Tibial artery (tissue), 4 donors: ENCODE data around the gene AHRR.
"Not testable (repeated sequence)": the region's sequence is repeated elsewhere in the genome, so short reads cannot be mapped to it uniquely, and the experiment has no call there.

Source experiments
- DNase-seq, 2 donors: peaks; one replicate each; pipeline ENCODE4 v3.0.0-alpha.2; 2019
- H3K27ac ChIP-seq, 2 donors: fragments of 200-600 bp; sonication (generic) in 1 of 2; 1 replicate in 1 of 2; 2 replicates in 1 of 2; pipeline ENCODE4 v1.5.1; 2018 to 2019; ENCODE audit warnings: mild to moderate bottlenecking in 1 of 2
- H3K27me3 ChIP-seq, 2 donors: fragments of 200-600 bp; sonication (generic) in 1 of 2; one replicate each; pipeline versions ENCODE4 v1.5.1 to v1.6.0; 2016 to 2019
- H3K36me3 ChIP-seq, 3 donors: fragments of 200-600 bp; sonication (generic) in 2 of 3; one replicate each; pipeline ENCODE4 v1.5.1; 2016 to 2019; ENCODE audit warnings: mild to moderate bottlenecking in 2 of 3
- H3K4me1 ChIP-seq, 4 donors: fragments of 200-600 bp; sonication (generic) in 2 of 4; 1 replicate in 3 of 4; 2 replicates in 1 of 4; pipeline ENCODE4 v1.5.1; 2016 to 2019
- H3K4me3 ChIP-seq, 2 donors: fragments of 200-600 bp; sonication (generic) in 1 of 2; 1 replicate in 1 of 2; 2 replicates in 1 of 2; pipeline ENCODE4 v1.5.1; 2018 to 2019; ENCODE audit warnings: mild to moderate bottlenecking in 2 of 2
- H3K9me3 ChIP-seq, 3 donors: fragments of 200-600 bp; sonication (generic) in 1 of 3; one replicate each; pipeline ENCODE4 v1.5.1; 2016 to 2019
- intact Hi-C: fragments of 100-400 bp; cut with DNase I; formaldehyde crosslinking; loops from one replicate; pipeline ENCODE4 v1.15.0; 2023; ENCODE audit warnings: low total_unique reads
- TF ChIP-seq, protein P1 (sequence below), 2 experiments: fragments of 200-600 bp in 1 of 2; fragments of 450-650 bp in 1 of 2; IDR thresholded peaks; one replicate each; pipeline ENCODE4 v1.5.1; 2017 to 2019; ENCODE audit warnings: antibody characterized with exemption in 2 of 2, mild to moderate bottlenecking in 1 of 2, moderate library complexity in 1 of 2

Gene AHRR

DNA sequence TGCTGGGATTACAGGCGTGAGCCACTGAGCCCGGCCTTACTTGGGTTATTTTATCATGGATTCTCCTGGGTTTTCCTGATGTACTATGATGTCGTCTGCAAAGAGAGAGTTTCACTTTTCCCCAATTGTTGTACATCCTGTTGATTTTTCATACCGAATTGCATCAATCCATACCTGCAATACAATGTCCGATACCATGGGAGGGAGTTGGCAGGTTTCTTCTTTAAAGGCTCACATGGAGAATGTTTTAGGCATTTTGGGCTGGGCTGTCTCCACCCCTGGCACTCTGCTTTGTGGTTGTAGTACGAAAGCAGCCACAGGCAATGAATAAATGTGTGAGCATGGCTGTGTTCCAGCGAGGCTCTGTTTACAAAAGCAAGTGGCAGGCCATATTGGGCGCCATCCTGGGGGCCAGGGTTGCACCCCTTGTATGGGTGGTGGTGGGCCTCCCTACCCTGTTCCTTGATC lies 86.3 kb downstream of the AHRR start:
- no peak overlapping the region for H3K4me3 ChIP-seq
- intact Hi-C loops = no loop called here
- DNase-seq = peak in 1 of 2 donors; percentile 34
- no peak overlapping the region for H3K27ac ChIP-seq
- no peaks in the 10 kb centered on the region for H3K36me3 ChIP-seq
- peaks cover 0 to 5% of the 10 kb centered on the region in 2 donors for H3K27me3 ChIP-seq
- no peaks in the 10 kb centered on the region for H3K9me3 ChIP-seq
- TF ChIP-seq, protein P1, sequence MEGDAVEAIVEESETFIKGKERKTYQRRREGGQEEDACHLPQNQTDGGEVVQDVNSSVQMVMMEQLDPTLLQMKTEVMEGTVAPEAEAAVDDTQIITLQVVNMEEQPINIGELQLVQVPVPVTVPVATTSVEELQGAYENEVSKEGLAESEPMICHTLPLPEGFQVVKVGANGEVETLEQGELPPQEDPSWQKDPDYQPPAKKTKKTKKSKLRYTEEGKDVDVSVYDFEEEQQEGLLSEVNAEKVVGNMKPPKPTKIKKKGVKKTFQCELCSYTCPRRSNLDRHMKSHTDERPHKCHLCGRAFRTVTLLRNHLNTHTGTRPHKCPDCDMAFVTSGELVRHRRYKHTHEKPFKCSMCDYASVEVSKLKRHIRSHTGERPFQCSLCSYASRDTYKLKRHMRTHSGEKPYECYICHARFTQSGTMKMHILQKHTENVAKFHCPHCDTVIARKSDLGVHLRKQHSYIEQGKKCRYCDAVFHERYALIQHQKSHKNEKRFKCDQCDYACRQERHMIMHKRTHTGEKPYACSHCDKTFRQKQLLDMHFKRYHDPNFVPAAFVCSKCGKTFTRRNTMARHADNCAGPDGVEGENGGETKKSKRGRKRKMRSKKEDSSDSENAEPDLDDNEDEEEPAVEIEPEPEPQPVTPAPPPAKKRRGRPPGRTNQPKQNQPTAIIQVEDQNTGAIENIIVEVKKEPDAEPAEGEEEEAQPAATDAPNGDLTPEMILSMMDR (IDR thresholded peaks at IDR 0.05) = no peak
- H3K4me1 ChIP-seq = no peaks in the 10 kb centered on the region

DNA sequence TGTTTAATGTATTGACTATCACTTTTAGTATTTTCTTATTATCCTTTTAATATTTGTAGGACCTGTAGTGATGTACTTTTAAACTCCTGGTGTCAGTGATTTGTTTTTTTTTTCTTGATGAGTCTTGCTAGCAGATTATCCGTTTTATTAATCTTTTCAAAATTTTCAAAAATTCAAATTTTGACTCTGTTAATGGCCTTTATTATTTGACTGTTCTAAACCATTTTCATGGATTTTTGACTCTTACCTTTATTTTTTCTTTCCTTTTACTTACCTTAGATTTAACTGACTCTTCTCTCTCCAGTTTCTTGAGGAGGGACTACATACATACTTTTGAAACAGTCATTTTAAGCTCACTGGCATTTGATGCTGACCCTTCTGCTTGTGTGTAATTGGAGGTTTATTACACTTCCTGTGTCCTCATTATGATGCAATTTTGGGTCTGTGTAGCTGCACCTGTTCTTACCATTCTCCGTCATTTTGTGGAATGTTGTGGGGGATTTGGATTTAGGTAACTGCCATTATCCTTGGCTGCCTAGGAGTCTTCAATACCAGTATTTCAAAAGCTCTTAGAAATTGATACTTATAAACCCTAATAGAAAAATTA lies 89.5 kb downstream of the AHRR start:
- intact Hi-C loops = no loop called here
- Histone ChIP-seq H3K4me1 (peaks cover 0 to 13% (median 0%) of the 10 kb centered on the region in 4 donors), H3K36me3 (no peaks in the 10 kb centered on the region)

DNA sequence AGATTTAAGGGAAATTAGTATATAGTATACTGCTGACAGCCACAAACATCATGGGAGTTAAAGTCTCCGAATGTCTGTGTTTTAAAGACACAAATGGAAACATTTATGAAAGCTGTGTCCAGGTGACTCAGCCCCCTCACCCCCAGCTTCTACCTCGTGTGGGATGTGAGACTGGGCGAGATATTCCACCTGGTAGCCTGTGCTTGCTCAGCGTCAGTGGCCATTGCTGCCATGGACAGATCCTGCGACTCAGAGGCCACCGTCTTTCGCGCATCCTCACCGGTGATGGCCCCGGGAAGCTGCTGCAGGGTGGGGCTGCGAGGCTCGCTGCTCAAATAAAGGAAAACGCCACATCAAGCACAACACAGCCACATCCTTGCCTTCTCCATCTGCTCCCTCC lies 90.2 kb downstream of the AHRR start:
- H3K27me3 ChIP-seq = peaks cover 0 to 10% of the 10 kb centered on the region in 2 donors
- peaks cover 0 to 15% (median 0%) of the 10 kb centered on the region in 4 donors for H3K4me1 ChIP-seq
- DNase-seq = peak in 1 of 2 donors; percentile 45
- H3K27ac ChIP-seq = no peak overlapping the region
- H3K36me3 ChIP-seq = no peaks in the 10 kb centered on the region
- TF ChIP-seq, protein P1 (IDR thresholded peaks at IDR 0.05) = no peak
- H3K4me3 ChIP-seq = no peak overlapping the region
- intact Hi-C loops = no loop called here
- no peaks in the 10 kb centered on the region for H3K9me3 ChIP-seq

More for the DNA sequence above, 89.5 kb downstream of the AHRR start:
- peaks cover 0 to 10% of the 10 kb centered on the region in 2 donors for H3K27me3 ChIP-seq
- H3K4me3 ChIP-seq = no peak overlapping the region
- no peaks in the 10 kb centered on the region for H3K9me3 ChIP-seq
- DNase-seq = no peak
- no peak overlapping the region for H3K27ac ChIP-seq
- TF ChIP-seq, protein P1 (IDR thresholded peaks at IDR 0.05) = no peak

DNA sequence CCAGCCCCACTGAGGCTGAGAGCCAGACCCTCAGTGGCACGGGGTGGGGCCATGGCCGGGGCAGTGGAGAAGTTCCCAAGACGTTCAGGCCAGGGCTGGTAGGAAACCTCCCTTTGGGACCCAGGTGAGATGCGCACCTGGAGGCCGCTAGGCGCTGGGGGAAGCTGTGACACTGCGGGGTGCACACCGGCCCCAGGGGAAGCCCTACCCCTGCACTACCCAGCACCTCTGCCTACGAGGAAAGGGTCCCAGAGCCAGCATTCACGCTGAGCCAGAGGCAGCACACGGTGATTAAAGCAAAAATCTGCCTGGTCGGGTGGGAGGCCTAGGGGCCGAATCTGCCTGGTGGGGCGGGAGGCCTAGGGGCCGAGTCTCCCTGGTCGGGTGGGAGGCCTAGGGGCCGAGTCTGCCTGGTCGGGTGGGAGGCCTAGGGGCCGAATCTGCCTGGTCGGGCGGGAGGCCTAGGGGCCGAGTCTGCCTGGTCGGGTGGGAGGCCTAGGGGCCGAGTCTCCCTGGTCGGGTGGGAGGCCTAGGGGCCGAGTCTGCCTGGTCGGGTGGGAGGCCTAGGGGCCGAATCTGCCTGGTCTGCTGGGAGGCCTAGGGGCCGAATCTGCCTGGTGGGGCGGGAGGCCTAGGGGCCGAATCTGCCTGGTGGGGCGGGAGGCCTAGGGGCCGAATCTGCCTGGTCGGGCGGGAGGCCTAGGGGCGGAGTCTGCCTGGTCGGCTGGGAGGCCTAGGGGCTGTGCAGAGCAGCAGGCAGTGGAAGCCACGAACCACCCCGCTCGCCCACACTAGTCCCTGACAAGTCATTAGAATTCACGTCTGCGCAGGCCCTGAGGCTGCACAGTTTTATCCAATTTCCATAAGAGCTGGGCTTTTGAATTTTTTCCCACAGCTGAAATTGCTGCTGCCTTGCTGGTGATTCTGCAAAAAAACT lies 93.7 kb downstream of the AHRR start:
- peaks cover 0 to 15% (median 0%) of the 10 kb centered on the region in 4 donors for H3K4me1 ChIP-seq
- H3K27me3 ChIP-seq, intact Hi-C loops, H3K9me3 ChIP-seq, H3K27ac ChIP-seq, H3K4me3 ChIP-seq, H3K36me3 ChIP-seq: not testable (repeated sequence)
- peak in 1 of 2 donors; percentile 74 for DNase-seq

DNA sequence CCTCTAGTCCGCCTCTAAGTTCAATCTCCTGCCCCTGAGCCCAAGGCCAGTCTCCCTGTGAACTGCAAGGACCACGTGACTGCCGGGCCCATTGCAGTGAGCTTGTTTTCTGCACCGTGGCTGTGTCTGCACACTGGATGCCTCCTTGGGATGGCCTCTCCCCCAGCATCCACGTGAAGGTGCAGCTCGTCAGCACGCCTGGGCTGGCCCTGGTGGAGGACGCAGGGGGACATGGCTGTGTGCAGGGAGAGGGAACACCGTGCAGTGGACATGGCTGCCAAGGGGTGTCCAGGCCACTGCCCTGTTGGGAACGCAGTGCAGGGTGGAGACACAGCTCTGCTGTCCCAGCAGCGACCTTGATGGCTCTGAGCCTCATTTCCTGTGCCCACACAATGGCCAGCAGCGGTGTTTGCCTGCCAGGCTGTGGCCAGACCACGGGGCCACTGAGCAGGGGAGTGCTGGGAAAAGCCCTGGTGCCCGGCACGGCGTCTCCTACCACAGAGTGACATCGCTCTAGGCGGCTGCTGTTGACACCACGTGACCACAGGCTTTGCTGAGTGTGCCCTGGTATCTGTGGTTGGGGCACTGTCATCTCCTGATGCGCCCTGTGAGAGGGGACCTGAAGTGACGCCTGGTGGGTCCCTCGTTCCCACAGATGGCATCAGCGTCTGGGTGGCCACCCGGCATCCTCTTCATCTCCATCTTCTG lies 94.6 kb downstream of the AHRR start:
- no peaks in the 10 kb centered on the region for H3K36me3 ChIP-seq
- H3K4me3 ChIP-seq = no peak overlapping the region
- H3K27ac ChIP-seq = no peak overlapping the region
- H3K27me3 ChIP-seq = peaks cover 0 to 5% of the 10 kb centered on the region in 2 donors
- TF ChIP-seq, protein P1 (IDR thresholded peaks at IDR 0.05) = no peak
- intact Hi-C loops = no loop called here
- no peaks in the 10 kb centered on the region for H3K9me3 ChIP-seq
- peaks cover 0 to 15% (median 0%) of the 10 kb centered on the region in 4 donors for H3K4me1 ChIP-seq
- DNase-seq = peak; percentile 10 to 53
